Fibroblast of villous mesenchyme (primary cell): ENCODE data around the gene HMG20A. TPM values are rescaled to one million over a fixed set of nuclear protein-coding genes. Genes with fewer than 3 reads are reported as not detected.

ENCODE experiments used
- DNase-seq: peaks from one replicate; pipeline ENCODE4 v3.0.0-alpha.2; 2010; ENCODE audit warnings: low read depth
- H3K4me3 ChIP-seq: 2 replicates; pipeline ENCODE4 v1.5.1; 2011; ENCODE audit warnings: low read depth, mild to moderate bottlenecking, low read length
- total RNA-seq: library from RNA; depleted of rRNA; stranded (reverse); fragments of >200 nt; gene quantifications from 2 replicates; pipeline ENCODE4 v1.2.3, GENCODE V29; 2012
- TF ChIP-seq, protein P1 (sequence below): IDR thresholded peaks from 2 replicates; pipeline ENCODE4 v1.5.1; 2012; ENCODE audit warnings: low read depth, mild to moderate bottlenecking, low read length; ENCODE audit not compliant: insufficient read depth

Gene HMG20A
- total RNA-seq, 1 donor = 36.7 TPM

GRCh38 chr15:77413699-77414349 is 6.9 kb upstream of the HMG20A start:
- TF ChIP-seq, protein P1, sequence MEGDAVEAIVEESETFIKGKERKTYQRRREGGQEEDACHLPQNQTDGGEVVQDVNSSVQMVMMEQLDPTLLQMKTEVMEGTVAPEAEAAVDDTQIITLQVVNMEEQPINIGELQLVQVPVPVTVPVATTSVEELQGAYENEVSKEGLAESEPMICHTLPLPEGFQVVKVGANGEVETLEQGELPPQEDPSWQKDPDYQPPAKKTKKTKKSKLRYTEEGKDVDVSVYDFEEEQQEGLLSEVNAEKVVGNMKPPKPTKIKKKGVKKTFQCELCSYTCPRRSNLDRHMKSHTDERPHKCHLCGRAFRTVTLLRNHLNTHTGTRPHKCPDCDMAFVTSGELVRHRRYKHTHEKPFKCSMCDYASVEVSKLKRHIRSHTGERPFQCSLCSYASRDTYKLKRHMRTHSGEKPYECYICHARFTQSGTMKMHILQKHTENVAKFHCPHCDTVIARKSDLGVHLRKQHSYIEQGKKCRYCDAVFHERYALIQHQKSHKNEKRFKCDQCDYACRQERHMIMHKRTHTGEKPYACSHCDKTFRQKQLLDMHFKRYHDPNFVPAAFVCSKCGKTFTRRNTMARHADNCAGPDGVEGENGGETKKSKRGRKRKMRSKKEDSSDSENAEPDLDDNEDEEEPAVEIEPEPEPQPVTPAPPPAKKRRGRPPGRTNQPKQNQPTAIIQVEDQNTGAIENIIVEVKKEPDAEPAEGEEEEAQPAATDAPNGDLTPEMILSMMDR = no peak
- H3K4me3 ChIP-seq = no peak overlapping the region

GRCh38 chr15:77414789-77415442 is 5.8 kb upstream of the HMG20A start:
- TF ChIP-seq, protein P1 = no peak
- no peak for DNase-seq

More at GRCh38 chr15:77413699-77414349, 6.9 kb upstream of the HMG20A start:
- no peak for DNase-seq

GRCh38 chr15:77415450-77416147 is 5.1 kb upstream of the HMG20A start:
- TF ChIP-seq, protein P1 = no peak
- H3K4me3 ChIP-seq = no peak overlapping the region
- DNase-seq = no peak

More at GRCh38 chr15:77414789-77415442, 5.8 kb upstream of the HMG20A start:
- H3K4me3 ChIP-seq = no peak overlapping the region

DNA sequence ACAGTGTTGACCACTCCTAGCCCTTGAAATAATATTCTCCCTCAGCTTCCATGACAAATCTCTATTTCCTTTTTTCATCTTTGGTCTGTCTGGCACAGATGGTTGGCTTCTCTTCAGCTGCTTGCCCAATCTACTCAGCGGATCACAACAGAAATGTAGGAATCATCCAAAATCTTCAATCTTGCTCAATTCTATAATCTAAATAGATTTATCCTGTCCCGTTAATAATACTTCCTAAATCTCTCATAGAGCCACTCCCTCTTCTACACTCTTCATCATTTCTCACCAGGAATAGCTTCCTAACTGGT is 4.6 kb upstream of the HMG20A start:
- TF ChIP-seq, protein P1 = no peak
- no peak overlapping the region for H3K4me3 ChIP-seq
- DNase-seq = peak; percentile 56

DNA sequence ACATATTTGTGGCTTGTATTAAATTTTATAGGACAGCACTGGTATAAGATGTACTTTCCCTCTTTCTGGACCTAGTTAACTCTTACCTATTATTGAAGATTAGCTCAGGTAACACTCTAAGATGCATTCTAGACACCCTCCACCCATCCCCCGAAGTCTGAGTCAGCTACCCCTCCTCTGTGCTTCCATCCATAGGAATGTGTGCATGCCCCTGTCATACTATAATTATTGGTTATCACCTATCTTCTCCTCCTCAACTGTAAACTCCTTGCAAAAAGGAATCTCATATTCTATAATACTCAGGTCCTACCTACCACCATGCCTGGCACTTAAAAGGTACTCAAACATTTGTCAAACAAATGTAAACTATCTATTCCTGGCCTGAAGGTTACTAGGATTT is 3.7 kb upstream of the HMG20A start:
- TF ChIP-seq, protein P1 = no peak
- no peak for DNase-seq
- no peak overlapping the region for H3K4me3 ChIP-seq

GRCh38 chr15:77417602-77418001 is 3.1 kb upstream of the HMG20A start:
- H3K4me3 ChIP-seq = peak overlapping the region; percentile 96
- peak; percentile 71 for DNase-seq
- TF ChIP-seq, protein P1 = no peak
